ENCODE measurements around the gene ZW10.

The ZW10 gene

DNA sequence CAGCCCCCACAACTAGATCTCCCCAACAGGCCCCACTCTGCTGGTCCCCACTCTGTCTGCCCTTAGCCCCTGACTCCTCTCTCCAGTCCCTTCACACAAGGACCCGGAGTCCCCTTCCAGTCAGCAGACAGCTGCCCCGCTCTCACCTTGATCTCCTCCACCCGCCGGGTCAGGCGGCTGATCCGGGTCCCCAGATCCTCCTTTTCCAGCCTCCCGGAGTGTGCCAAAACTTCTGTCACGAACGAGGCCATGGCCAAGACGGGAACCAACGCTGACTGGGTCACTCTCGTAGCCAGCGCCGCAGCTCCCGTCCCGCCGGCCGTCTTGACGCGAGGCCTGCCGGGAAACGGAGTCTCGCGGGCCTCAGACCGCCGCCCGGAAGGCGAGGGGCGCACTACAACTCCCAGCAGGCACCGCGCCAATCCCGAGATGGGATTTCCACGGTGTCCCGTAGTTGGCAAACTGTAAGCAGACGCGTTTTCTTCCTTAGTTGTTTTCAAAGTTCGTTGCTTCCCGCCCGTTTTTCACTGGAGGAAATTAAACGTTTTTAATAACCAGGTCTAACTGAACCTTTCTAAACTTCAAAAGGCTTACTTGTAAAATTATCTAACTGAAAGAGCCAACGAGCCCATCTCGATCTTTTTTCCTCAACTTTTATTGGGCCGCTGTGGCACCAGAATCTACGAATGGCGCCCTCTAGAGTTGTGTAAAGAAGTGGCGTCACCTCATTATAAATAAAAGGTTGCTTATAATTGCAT is at the start of gene ZW10:
Gene ZW10, minus strand, starts transcription at position 277 of the 758 bp plus-strand sequence. Its CDS starts 26 bp downstream, at position 251.
- in situ Hi-C loops (cut with HindIII; ENCODE audit: low sequenced_read_pairs) = no loop called here
- peak; percentile 74 for TF ChIP-seq CTCF (IDR thresholded peaks at IDR 0.05; ENCODE audit: low read depth, low read length)
- peak; percentile 99 for DNase-seq (ENCODE audit: low read depth, low spot score)
- H3K4me3 ChIP-seq (ENCODE audit: low read depth, low read length) = peak within 1 kb of the TSS; percentile 94

- DNase-seq (ENCODE audit: low read depth, low spot score) = no peak
- H3K4me3 ChIP-seq (ENCODE audit: low read depth, low read length) = no peak overlapping the region
- TF ChIP-seq CTCF (IDR thresholded peaks at IDR 0.05; ENCODE audit: low read depth, low read length) = no peak
- in situ Hi-C loops (cut with HindIII; ENCODE audit: low sequenced_read_pairs) = no loop called here
Observed at GRCh38 chr11:113818426-113818825, 44.9 kb upstream of the ZW10 start.

GRCh38 chr11:113817626-113818025 is 44.1 kb upstream of the ZW10 start:
- DNase-seq (ENCODE audit: low read depth, low spot score) = no peak
- in situ Hi-C loops (cut with HindIII; ENCODE audit: low sequenced_read_pairs) = no loop called here
- no peak for TF ChIP-seq CTCF (IDR thresholded peaks at IDR 0.05; ENCODE audit: low read depth, low read length)
- no peak overlapping the region for H3K4me3 ChIP-seq (ENCODE audit: low read depth, low read length)

DNA sequence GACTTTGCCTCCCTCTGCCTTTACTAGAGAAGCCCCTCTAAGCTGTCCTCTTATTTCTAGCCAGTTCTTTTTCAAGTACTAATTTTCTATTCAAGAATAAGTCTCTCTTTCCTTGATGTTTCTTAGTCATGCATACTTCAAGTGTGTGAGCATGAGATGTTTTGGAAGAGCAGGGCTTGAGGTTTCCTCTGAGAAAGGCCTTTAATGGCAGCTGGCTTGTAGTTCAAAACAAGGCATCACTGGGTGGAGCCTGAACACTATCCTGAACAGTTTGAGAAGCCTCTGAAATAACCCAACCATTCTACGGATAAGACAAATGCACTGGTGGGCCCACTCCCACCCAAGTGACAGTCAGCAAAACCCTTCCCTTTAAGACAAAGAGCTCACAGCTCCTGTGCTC is 43.7 kb upstream of the ZW10 start:
- in situ Hi-C loops (cut with HindIII; ENCODE audit: low sequenced_read_pairs) = no loop called here
- TF ChIP-seq CTCF (IDR thresholded peaks at IDR 0.05; ENCODE audit: low read depth, low read length) = no peak
- H3K4me3 ChIP-seq (ENCODE audit: low read depth, low read length) = no peak overlapping the region
- DNase-seq (ENCODE audit: low read depth, low spot score) = peak; percentile 10

- TF ChIP-seq CTCF (IDR thresholded peaks at IDR 0.05; ENCODE audit: low read depth, low read length) = no peak
- DNase-seq (ENCODE audit: low read depth, low spot score) = no peak
- in situ Hi-C loops (cut with HindIII; ENCODE audit: low sequenced_read_pairs) = no loop called here
- no peak overlapping the region for H3K4me3 ChIP-seq (ENCODE audit: low read depth, low read length)
Observed at GRCh38 chr11:113814181-113814580, 40.7 kb upstream of the ZW10 start.

GRCh38 chr11:113808931-113809330 is 35.4 kb upstream of the ZW10 start:
- TF ChIP-seq CTCF (IDR thresholded peaks at IDR 0.05; ENCODE audit: low read depth, low read length) = no peak
- in situ Hi-C loops (cut with HindIII; ENCODE audit: low sequenced_read_pairs) = no loop called here
- DNase-seq (ENCODE audit: low read depth, low spot score) = no peak
- no peak overlapping the region for H3K4me3 ChIP-seq (ENCODE audit: low read depth, low read length)

Measured in astrocyte of the spinal cord (primary cell).